GM21381 (cell line): ENCODE results near the gene NUP153.
"Not testable (repeated sequence)": the region's sequence is repeated elsewhere in the genome, so short reads cannot be mapped to it uniquely, and the experiment has no call there.

Source experiments
- ATAC-seq: cut with Tn5 transposase; IDR thresholded peaks from one replicate; pipeline ENCODE4 v1.9.1; 2021; ENCODE audit warnings: mild to moderate bottlenecking, moderate library complexity; ENCODE audit not compliant: unreplicated experiment

The NUP153 gene

GRCh38 chr6:17714879-17715851 is 8.4 kb upstream of the NUP153 start:
- peak; percentile 79 for ATAC-seq

- ATAC-seq: no peak
These were observed 7.5 kb upstream of the NUP153 start for GRCh38 chr6:17714177-17714576.

- ATAC-seq: no peak
These were observed 5.9 kb upstream of the NUP153 start for GRCh38 chr6:17712576-17712975.

- no peak for ATAC-seq
These were observed 3.6 kb upstream of the NUP153 start for GRCh38 chr6:17710331-17710730.

GRCh38 chr6:17709476-17709875 is 2.8 kb upstream of the NUP153 start:
- no peak for ATAC-seq

- not testable (repeated sequence) for ATAC-seq
These were observed 1.3 kb upstream of the NUP153 start for GRCh38 chr6:17708035-17708434.

GRCh38 chr6:17707371-17707651 is 586 bp upstream of the NUP153 start:
- no peak for ATAC-seq

GRCh38 chr6:17705778-17706579 is 746 bp downstream of the NUP153 start:
- ATAC-seq: peak; percentile 57

- peak; percentile 3 for ATAC-seq
These were observed 1.3 kb downstream of the NUP153 start for GRCh38 chr6:17705428-17705777.

- ATAC-seq: no peak
These were observed 3.5 kb downstream of the NUP153 start for GRCh38 chr6:17703256-17703694.

- ATAC-seq: no peak
These were observed 6.0 kb downstream of the NUP153 start for GRCh38 chr6:17700421-17701416.

GRCh38 chr6:17691925-17692538 is 14.7 kb downstream of the NUP153 start:
- ATAC-seq: no peak

- ATAC-seq: no peak
These were observed 18.2 kb downstream of the NUP153 start for GRCh38 chr6:17688481-17688880.

- no peak for ATAC-seq
These were observed 19.6 kb downstream of the NUP153 start for GRCh38 chr6:17687136-17687535.

- ATAC-seq: no peak
These were observed 22.6 kb downstream of the NUP153 start for GRCh38 chr6:17684134-17684533.

- ATAC-seq: no peak
These were observed 23.3 kb downstream of the NUP153 start for GRCh38 chr6:17683428-17683827.

GRCh38 chr6:17679726-17680125 is 27.0 kb downstream of the NUP153 start:
- no peak for ATAC-seq

GRCh38 chr6:17677602-17678001 is 29.1 kb downstream of the NUP153 start:
- no peak for ATAC-seq

GRCh38 chr6:17673543-17674254 is 33.0 kb downstream of the NUP153 start:
- peak; percentile 57 for ATAC-seq
